ENCODE measurements around the gene ARHGEF37. TPM values are rescaled to one million over a fixed set of nuclear protein-coding genes. Genes with fewer than 3 reads are reported as not detected.

Gene ARHGEF37
- total RNA-seq (2014; rRNA removed; shearing (Covaris generic)): 1.8 and 2.8 TPM in 2 replicates

GRCh38 chr5:149581192-149581861 is at the start of gene ARHGEF37:
ARHGEF37 (plus strand) TSS chr5:149581498; CDS start chr5:149597770, 16,272 bp downstream.

GRCh38 chr5:149551227-149552037 is 29.9 kb upstream of the ARHGEF37 start, which contains the start of gene CSNK1A1:
CSNK1A1 (minus strand) TSS chr5:149551439; CDS start chr5:149550964, 475 bp downstream.

Small RNA genes lying within 50 kb of the gene (small RNA-seq; reads per million reads assigned to genes)
- gene RNU6-588P: not detected

Other genes with a start within 250 kb of the ARHGEF37 start
- gene GRPEL2, start 236.0 kb upstream of the ARHGEF37 start, total RNA-seq (2014; rRNA removed; shearing (Covaris generic)): 36.2 and 42.0 TPM in 2 replicates
- 8.7 and 10.0 TPM in 2 replicates for gene PCYOX1L, start 223.5 kb upstream of the ARHGEF37 start, total RNA-seq (2014; rRNA removed; shearing (Covaris generic))
- gene IL17B, start 202.2 kb upstream of the ARHGEF37 start, total RNA-seq (2014; rRNA removed; shearing (Covaris generic)): not detected in 2 replicates
- 327 and 332 TPM in 2 replicates for gene CSNK1A1, start 30.1 kb upstream of the ARHGEF37 start, total RNA-seq (2014; rRNA removed; shearing (Covaris generic))
- 1.1 and 2.1 TPM in 2 replicates for gene PPARGC1B, start 148.8 kb downstream of the ARHGEF37 start, total RNA-seq (2014; rRNA removed; shearing (Covaris generic))

All from A375 (cell line).